HG03095 (cell line): ENCODE measurements around the gene MT3.

ENCODE experiments used
- ATAC-seq: cut with Tn5 transposase; IDR thresholded peaks from one replicate; pipeline ENCODE4 v1.9.1; 2021; ENCODE audit warnings: moderate library complexity; ENCODE audit not compliant: unreplicated experiment

The MT3 gene

DNA sequence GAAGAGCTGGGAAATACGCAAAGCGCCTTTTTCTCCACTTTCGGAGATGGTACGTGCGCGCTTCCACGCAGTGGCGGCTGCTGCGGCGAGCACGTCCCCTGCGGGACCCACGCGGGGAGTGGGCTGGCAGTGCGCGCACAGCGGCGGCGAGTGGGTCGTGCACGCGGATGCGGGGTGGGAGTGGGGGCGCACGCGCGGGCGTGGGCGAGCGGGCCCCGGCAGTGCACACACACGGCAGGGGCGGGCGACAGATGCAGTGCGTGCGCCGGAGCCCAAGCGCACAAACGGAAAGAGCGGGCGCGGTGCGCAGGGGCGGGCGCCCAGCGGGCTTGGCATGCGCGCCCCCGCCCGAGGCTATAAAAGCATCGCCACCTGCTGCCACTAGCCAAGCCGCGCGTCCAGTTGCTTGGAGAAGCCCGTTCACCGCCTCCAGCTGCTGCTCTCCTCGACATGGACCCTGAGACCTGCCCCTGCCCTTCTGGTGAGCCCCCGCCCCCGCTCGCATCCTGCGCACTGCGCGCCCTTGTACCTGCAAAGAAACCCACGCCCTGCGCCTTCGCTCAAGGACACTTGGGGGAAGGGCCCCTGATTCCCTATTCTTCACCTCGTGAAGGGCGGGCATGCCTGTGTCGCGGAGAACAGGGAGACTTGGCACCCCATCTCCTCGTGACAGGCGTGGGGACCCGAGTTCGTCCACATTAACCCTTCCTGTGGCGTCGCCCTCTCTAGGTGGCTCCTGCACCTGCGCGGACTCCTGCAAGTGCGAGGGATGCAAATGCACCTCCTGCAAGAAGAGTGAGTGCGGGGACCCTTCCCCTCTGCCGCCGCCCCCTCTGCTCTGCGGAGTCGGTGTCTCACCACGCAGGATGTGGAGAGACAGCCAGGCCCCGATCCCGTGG lies at the start of gene MT3:
Gene MT3 (plus strand): TSS at position 388 of the 899 bp plus-strand sequence. CDS start 63 bp downstream, at position 451.
- no peak for ATAC-seq

GRCh38 chr16:56539656-56540055 lies 49.7 kb upstream of the MT3 start:
- ATAC-seq, result no peak

DNA sequence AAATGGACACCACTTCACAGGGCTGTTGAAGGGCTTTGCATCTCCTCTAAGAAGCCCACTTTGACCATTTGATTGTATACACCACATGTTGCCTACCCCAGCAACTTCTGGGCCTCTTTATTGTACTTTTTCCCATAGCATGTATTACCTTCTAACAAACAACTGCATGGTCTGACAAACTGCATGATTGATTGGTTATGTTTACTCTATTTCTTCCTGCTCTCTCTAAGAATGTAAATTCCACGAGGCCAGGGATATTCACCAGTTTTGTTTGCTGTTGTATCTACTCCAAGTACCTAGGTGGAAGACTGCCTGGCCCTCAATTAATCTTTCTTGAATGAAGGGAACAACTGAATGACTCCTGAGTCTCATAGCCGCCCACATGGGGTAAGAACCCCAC lies 47.3 kb upstream of the MT3 start:
- ATAC-seq, result no peak

DNA sequence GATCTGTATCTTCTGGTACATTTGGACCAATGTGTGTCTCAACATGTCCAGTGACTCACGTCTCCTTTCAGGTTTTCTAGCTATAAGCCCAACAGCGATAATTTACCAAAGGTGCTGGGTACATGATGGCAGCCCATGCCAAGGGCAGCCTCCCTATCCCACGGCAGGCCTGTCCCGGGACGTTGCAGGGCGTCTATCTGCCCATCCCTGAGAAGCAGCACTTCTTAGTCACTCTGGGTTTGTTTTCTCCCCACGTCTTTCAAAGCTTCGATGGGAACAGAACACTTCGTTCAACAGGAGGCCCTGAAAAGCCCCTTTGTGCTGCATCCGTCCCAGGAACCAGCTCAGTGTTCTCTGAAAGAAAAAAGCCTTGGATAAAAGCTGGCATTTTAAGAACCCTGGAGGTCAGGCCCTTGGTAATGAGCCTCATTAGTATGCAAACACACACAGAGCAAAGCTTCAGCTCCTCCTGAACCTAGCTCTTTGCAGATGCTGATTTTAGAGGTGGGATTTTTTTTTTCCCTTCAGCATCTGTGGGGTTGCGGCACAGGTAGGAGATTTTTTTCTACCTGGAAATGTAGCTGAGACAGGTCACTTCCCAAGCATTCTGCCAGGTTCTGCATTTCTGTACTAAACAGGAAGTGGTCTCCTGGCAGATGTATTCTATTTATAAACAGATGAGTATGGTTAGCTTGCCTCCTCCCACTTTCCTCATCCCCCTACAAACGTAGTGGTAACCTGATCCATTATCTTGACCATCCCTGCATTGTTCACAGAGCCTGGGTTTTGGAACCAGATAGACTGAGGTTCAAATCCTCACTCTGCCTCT lies 42.0 kb upstream of the MT3 start:
- no peak for ATAC-seq

GRCh38 chr16:56547949-56548567 lies 41.3 kb upstream of the MT3 start:
- ATAC-seq, result no peak

DNA sequence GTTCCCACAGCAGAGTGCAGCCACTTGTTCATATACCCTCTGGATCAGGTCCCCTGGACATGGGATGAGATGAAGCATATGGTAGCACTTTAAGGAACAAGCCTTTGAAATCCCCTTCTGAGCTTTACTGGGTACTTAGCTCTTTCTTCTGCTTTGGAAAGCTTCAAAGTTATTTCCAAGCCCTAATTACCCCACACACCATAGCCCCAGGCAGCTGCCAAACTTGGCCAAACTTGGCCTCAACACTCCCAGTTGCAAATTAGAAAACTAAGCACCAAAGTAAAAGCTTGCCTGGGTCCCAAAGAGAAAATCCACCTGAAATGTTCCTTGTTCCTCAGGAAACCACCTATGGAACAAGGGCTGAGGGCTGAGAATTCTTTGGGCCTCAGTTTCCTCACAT lies 40.2 kb upstream of the MT3 start:
- ATAC-seq, result no peak

GRCh38 chr16:56549744-56550385 lies 39.5 kb upstream of the MT3 start:
- no peak for ATAC-seq

GRCh38 chr16:56551796-56552738 lies 37.3 kb upstream of the MT3 start:
- ATAC-seq, result no peak

DNA sequence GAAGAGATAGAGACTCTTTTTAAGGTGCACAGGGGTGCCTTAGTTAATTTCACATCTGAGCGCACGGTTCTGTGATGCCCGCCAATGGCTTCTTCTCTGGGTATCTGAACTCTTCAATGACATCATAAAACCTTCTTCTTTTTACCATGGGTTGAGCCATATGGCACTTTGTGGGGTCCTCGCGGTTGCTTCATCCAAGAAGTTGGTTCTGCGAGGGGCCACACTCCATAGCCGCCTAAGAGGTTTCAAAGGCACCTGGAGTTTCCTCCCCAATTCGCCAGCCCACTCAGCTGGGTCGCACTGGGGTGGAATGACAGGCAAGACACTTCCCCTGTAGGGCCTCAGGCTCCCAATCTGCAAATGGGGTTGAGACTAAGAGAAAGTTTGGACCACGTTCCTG lies 34.9 kb upstream of the MT3 start:
- ATAC-seq, result no peak

DNA sequence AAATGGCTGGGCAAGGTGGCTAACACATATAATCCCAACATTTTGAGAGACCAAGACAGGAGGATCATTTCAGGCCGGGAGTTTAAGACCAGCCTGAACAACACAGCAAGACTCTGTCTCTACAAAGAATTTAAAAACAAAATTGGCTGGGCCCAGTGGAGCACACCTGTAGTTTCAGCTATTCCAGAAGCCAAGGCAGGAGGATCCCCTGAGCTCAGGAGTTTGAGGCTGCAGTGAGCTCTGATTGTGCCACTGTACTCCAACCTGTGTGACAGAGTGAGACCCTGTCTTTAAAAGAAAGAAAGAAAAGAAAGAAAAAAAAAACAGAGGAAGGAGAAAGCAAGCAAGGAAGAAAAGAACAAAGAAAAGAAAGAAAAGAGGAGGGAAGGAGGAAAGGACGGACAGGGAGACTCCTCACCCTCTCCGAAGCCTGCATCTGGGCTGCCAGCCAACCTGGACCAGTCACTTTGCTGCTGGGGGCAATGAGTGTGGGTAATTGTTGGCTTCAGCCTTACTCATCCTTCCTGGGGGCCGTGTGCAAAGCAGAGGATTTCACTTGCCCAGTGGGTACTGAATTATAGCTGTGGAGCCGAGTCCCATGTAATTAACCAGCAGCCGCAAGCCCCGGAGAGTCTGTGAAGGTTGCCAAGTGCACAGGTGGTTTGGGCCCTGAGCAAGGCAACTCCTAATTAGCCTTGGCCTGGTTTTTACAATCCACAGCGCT lies 31.1 kb upstream of the MT3 start:
- ATAC-seq, result no peak

DNA sequence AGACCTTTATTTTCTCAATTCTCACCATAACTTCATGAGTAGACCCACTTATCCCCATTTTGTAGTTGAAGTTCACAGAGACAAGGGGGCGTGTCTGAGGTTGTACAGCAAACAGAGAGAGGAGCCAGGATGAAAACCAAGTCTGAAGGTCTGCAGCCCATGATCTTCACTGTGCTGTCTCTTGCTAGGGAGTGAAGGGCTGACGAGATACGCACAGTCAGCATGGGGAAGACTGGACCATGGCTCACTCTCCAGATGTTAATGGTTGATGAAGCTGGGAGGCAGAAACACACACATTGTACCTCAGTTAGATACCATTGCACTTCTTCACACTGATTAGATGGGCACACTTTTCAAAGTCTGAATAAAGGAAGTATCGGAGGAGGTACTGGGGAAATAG lies 30.2 kb upstream of the MT3 start:
- ATAC-seq, result no peak

DNA sequence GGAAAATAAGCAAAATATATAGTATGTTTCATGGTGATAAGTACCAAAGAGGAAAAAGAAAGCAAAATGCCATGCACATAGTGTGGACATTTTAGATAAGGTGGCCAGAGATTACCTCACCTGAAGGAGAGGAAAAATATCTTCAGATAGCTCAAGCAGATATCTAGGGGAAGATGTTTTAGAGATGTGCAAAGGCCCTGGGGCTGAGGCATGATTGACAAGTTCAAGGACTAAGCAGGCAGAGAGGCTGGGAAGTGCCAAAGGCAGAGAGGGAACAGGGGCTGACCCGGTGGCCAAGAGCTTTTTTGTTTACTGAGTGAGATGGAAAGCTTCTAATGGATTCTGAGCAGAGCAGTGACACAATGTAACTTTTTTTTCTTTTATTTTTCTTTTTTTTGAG lies 28.9 kb upstream of the MT3 start:
- no peak for ATAC-seq

DNA sequence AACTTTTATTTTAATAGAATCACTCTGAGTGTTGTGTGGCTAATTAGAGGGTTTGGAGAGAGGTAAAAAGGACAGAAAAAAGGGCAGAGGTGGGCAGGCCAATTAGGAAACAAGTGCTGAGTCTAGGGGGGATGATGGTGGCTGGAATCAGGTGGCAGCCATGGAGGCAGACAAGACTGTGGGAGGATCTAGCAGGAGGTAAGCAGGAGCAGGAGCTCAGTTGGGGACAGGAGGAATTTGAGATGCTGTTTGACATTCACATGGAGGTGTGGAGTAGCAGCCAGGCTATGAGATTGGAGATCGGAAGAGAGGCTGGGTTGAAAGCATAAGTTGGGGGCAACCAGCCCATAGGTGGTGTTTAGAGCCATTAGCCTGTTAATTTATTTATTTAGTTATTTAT lies 28.2 kb upstream of the MT3 start:
- ATAC-seq, result no peak

GRCh38 chr16:56564793-56565477 lies 24.4 kb upstream of the MT3 start, which contains the start of gene MT4:
MT4 (plus strand) TSS chr16:56565073; CDS start chr16:56565129, 56 bp downstream.
- no peak for ATAC-seq

GRCh38 chr16:56569971-56570370 lies 19.4 kb upstream of the MT3 start:
- ATAC-seq, result no peak

- ATAC-seq, result no peak
Observed at GRCh38 chr16:56571525-56571924, 17.8 kb upstream of the MT3 start.

GRCh38 chr16:56574625-56575024 lies 14.7 kb upstream of the MT3 start:
- ATAC-seq, result no peak

GRCh38 chr16:56576585-56577299 lies 12.6 kb upstream of the MT3 start:
- peak; percentile 96 for ATAC-seq
